ENCODE results near the gene MECR.

MECR gene

DNA sequence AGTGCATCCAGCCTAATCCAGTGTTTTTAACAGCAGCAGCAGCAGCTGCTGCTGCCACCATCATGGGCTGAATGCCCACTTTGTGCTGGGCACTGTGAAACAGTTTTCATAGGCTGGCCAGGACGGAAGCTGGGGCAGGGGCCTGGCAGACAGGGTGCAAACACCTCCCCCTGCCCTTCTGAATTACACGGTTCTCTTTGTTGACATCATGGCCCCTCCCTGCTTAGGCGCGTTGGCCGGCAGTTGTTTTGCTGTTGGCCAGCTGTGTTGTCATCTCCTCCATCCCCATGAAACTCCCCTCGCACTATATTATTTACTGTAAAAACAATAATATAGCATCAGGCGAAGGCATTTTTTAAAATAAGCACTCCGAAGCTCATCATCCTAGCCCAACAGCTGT is 38.6 kb upstream of the MECR start:
- Histone ChIP-seq H3K9ac (ENCODE audit: low read length) (no peak overlapping the region), H3K27ac (ENCODE audit: low read depth, low read length) (no peak overlapping the region), H2BK5ac (ENCODE audit: low read depth, low read length, poor library complexity) (no peak overlapping the region), H3K79me1 (ENCODE audit: low read length) (peaks cover 10% of the 10 kb centered on the region), H3K4me3 (ENCODE audit: low read depth, low read length) (no peak overlapping the region), H3K4me2 (ENCODE audit: low read length) (no peak overlapping the region), H3K79me2 (ENCODE audit: control insufficient read depth, insufficient read depth, low read length, poor library complexity) (peaks cover 2% of the 10 kb centered on the region), H3K4me1 (ENCODE audit: control insufficient read depth in 1 of 2, insufficient read depth in 2 of 2, low read length in 2 of 2) (peaks cover 11 to 17% of the 10 kb centered on the region in 2 experiments), H4K91ac (ENCODE audit: low read depth, low read length) (no peak overlapping the region), H4K12ac (ENCODE audit: low read depth, low read length) (no peak overlapping the region), H2BK120ac (ENCODE audit: insufficient read depth, low read length, poor library complexity) (no peak overlapping the region), H3K4ac (ENCODE audit: low read depth, low read length) (no peak overlapping the region), H3K9me3 (ENCODE audit: insufficient read depth, low read depth, low read length) (no peaks in the 10 kb centered on the region), H2BK12ac (ENCODE audit: low read length) (no peak overlapping the region), H3K23ac (ENCODE audit: low read length) (no peak overlapping the region), H3K18ac (ENCODE audit: low read length) (no peak overlapping the region), H3K36me3 (ENCODE audit: control insufficient read depth in 1 of 2, insufficient read depth in 2 of 2, low read length in 2 of 2) (peaks cover 0 to 3% of the 10 kb centered on the region in 2 experiments), H2AK5ac (ENCODE audit: low read length) (no peak overlapping the region), H4K8ac (ENCODE audit: low read depth, low read length) (no peak overlapping the region), H3K27me3 (ENCODE audit: insufficient read depth, low read length) (no peaks in the 10 kb centered on the region), H2AFZ (ENCODE audit: insufficient read depth, low read length, poor library complexity) (no peak overlapping the region), H3K14ac (ENCODE audit: low read length) (no peak overlapping the region)
- no CpG with 5 or more reads among the region's 8 CpGs for WGBS (ENCODE audit: extremely low coverage, insufficient coverage, insufficient read length)
- no peak for DNase-seq

DNA sequence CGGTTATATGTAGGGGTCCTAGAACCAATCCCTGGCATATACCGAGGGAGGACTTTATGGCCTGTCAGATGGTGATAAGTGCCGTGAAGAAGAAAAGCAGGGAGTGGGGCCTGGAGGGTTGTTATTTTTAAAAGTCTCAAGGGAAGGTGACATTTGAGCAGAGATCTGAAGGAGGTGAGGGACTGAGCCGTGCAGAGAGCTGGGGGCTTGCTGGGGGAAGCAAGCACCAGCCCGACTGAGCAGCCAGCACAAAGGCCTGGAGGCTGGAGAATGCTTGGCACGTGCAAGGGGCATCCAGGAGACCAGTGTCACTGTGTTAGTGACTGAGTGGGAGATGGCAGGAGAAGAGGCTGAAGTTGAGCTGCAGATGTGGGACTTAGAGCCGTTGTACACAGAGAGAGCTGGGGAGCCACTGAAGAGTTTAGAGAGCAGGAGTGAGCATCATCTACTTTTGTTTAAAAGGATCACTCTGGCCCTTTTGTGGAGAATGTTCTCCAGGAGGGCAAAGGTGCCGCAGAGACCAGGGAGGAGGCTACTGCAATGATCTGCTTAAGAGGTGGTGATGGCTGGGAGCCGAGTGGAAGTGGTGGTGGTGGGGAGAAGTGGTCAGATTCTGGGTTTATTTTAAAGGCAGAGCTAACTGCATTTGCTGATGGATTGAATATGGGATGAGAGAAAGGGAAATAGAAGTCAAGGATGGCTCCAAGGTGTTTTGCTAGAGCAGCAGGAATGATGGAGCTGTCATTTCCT is 36.8 kb upstream of the MECR start:
- no peak overlapping the region for H4K12ac ChIP-seq (ENCODE audit: low read depth, low read length)
- H2BK120ac ChIP-seq (ENCODE audit: insufficient read depth, low read length, poor library complexity) = no peak overlapping the region
- no peak for DNase-seq
- H3K79me1 ChIP-seq (ENCODE audit: low read length) = peaks cover 10% of the 10 kb centered on the region
- H3K9me3 ChIP-seq (ENCODE audit: insufficient read depth, low read depth, low read length) = no peaks in the 10 kb centered on the region
- H3K4me2 ChIP-seq (ENCODE audit: low read length) = no peak overlapping the region
- H3K9ac ChIP-seq (ENCODE audit: low read length) = no peak overlapping the region
- no peak overlapping the region for H3K27ac ChIP-seq (ENCODE audit: low read depth, low read length)
- H3K4me1 ChIP-seq (ENCODE audit: control insufficient read depth in 1 of 2, insufficient read depth in 2 of 2, low read length in 2 of 2) = peaks cover 9 to 15% of the 10 kb centered on the region in 2 experiments
- no CpG with 5 or more reads among the region's 9 CpGs for WGBS (ENCODE audit: extremely low coverage, insufficient coverage, insufficient read length)
- no peak overlapping the region for H3K4ac ChIP-seq (ENCODE audit: low read depth, low read length)
- no peak overlapping the region for H4K8ac ChIP-seq (ENCODE audit: low read depth, low read length)
- no peak overlapping the region for H3K4me3 ChIP-seq (ENCODE audit: low read depth, low read length)
- no peak overlapping the region for H2BK12ac ChIP-seq (ENCODE audit: low read length)
- no peaks in the 10 kb centered on the region for H3K27me3 ChIP-seq (ENCODE audit: insufficient read depth, low read length)
- no peak overlapping the region for H2AK5ac ChIP-seq (ENCODE audit: low read length)
- no peak overlapping the region for H4K91ac ChIP-seq (ENCODE audit: low read depth, low read length)
- no peak overlapping the region for H3K23ac ChIP-seq (ENCODE audit: low read length)
- no peak overlapping the region for H3K14ac ChIP-seq (ENCODE audit: low read length)
- H2BK5ac ChIP-seq (ENCODE audit: low read depth, low read length, poor library complexity) = no peak overlapping the region
- H2AFZ ChIP-seq (ENCODE audit: insufficient read depth, low read length, poor library complexity) = no peak overlapping the region
- H3K79me2 ChIP-seq (ENCODE audit: control insufficient read depth, insufficient read depth, low read length, poor library complexity) = peaks cover 2% of the 10 kb centered on the region
- H3K18ac ChIP-seq (ENCODE audit: low read length) = no peak overlapping the region
- peaks cover 0 to 3% of the 10 kb centered on the region in 2 experiments for H3K36me3 ChIP-seq (ENCODE audit: control insufficient read depth in 1 of 2, insufficient read depth in 2 of 2, low read length in 2 of 2)

DNA sequence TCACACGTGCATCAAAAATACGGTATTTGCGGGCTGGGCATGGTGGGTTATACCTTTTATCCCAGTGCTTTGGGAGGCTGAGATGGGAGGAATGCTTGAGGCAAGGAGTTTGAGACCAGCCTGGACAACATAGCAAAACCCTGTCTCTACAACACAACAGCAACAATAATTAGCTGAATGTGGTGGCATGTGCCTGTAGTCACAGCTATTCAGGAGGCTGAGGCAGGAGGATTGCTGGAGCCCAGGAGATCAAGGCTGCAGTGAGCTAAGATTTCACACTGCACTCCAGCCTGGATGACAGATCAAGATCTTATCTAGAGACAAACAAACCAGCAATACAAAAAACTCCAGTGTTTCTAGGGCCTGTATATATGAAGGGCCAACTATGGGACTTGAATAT is 36.2 kb upstream of the MECR start:
- DNase-seq = peak in 1 of 2 donors; percentile 7
- Histone ChIP-seq H2AFZ (ENCODE audit: insufficient read depth, low read length, poor library complexity) (no peak overlapping the region), H2BK12ac (ENCODE audit: low read length) (no peak overlapping the region), H3K27ac (ENCODE audit: low read depth, low read length) (no peak overlapping the region), H3K4ac (ENCODE audit: low read depth, low read length) (no peak overlapping the region), H3K4me2 (ENCODE audit: low read length) (no peak overlapping the region), H3K14ac (ENCODE audit: low read length) (no peak overlapping the region), H4K8ac (ENCODE audit: low read depth, low read length) (peak overlapping the region; percentile 37), H4K12ac (ENCODE audit: low read depth, low read length) (no peak overlapping the region), H3K18ac (ENCODE audit: low read length) (no peak overlapping the region), H2AK5ac (ENCODE audit: low read length) (no peak overlapping the region), H3K23ac (ENCODE audit: low read length) (no peak overlapping the region), H3K4me1 (ENCODE audit: control insufficient read depth in 1 of 2, insufficient read depth in 2 of 2, low read length in 2 of 2) (peaks cover 4 to 10% of the 10 kb centered on the region in 2 experiments), H3K27me3 (ENCODE audit: insufficient read depth, low read length) (no peaks in the 10 kb centered on the region), H2BK120ac (ENCODE audit: insufficient read depth, low read length, poor library complexity) (no peak overlapping the region), H3K9ac (ENCODE audit: low read length) (no peak overlapping the region), H3K4me3 (ENCODE audit: low read depth, low read length) (no peak overlapping the region), H3K79me1 (ENCODE audit: low read length) (peaks cover 6% of the 10 kb centered on the region), H4K91ac (ENCODE audit: low read depth, low read length) (no peak overlapping the region), H3K36me3 (ENCODE audit: control insufficient read depth in 1 of 2, insufficient read depth in 2 of 2, low read length in 2 of 2) (peaks cover 0 to 3% of the 10 kb centered on the region in 2 experiments), H3K9me3 (ENCODE audit: insufficient read depth, low read depth, low read length) (no peaks in the 10 kb centered on the region), H2BK5ac (ENCODE audit: low read depth, low read length, poor library complexity) (no peak overlapping the region), H3K79me2 (ENCODE audit: control insufficient read depth, insufficient read depth, low read length, poor library complexity) (no peaks in the 10 kb centered on the region)
- no CpG with 5 or more reads among the region's 3 CpGs for WGBS (ENCODE audit: extremely low coverage, insufficient coverage, insufficient read length)

DNA sequence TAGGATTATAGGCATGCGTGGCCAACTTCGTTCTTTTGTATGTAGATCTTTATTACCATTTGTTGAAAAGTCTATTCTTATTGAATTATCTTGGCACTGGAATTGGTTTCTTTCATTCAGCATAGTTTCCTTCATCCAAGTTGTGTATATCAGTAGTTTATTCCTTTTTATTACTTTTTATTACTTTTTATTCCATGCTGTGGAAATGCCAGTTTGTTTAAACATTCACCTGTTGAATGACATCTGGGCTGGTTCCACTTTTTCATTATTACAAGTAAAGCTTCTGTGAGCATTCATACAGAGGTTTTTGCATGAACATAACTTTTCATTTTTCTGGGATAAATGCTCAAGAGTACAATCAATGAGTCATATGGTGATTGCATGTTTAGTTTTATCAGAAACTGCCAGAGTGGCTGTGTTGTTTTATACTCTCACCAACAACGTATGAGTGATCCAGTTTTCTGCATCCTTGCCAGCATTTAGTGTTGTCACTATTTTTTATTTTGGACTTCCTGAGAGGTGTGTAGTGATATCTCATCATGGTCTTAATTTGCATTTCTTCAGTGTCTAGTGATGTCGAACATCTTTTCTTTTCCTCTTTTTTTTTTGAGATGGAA is 34.1 kb upstream of the MECR start:
- H4K91ac ChIP-seq (ENCODE audit: low read depth, low read length) = no peak overlapping the region
- no peak overlapping the region for H3K23ac ChIP-seq (ENCODE audit: low read length)
- H3K4me2 ChIP-seq (ENCODE audit: low read length) = no peak overlapping the region
- H3K4me1 ChIP-seq (ENCODE audit: control insufficient read depth in 1 of 2, insufficient read depth in 2 of 2, low read length in 2 of 2) = peaks cover 5 to 7% of the 10 kb centered on the region in 2 experiments
- H2BK12ac ChIP-seq (ENCODE audit: low read length) = no peak overlapping the region
- H4K12ac ChIP-seq (ENCODE audit: low read depth, low read length) = no peak overlapping the region
- no peak overlapping the region for H3K4me3 ChIP-seq (ENCODE audit: low read depth, low read length)
- H3K18ac ChIP-seq (ENCODE audit: low read length) = no peak overlapping the region
- H2AFZ ChIP-seq (ENCODE audit: insufficient read depth, low read length, poor library complexity) = no peak overlapping the region
- H3K27ac ChIP-seq (ENCODE audit: low read depth, low read length) = no peak overlapping the region
- no peak overlapping the region for H3K14ac ChIP-seq (ENCODE audit: low read length)
- no peak overlapping the region for H3K9ac ChIP-seq (ENCODE audit: low read length)
- H3K79me2 ChIP-seq (ENCODE audit: control insufficient read depth, insufficient read depth, low read length, poor library complexity) = no peaks in the 10 kb centered on the region
- H3K79me1 ChIP-seq (ENCODE audit: low read length) = peaks cover 6% of the 10 kb centered on the region
- H3K27me3 ChIP-seq (ENCODE audit: insufficient read depth, low read length) = no peaks in the 10 kb centered on the region
- no peak for DNase-seq
- peaks cover 4% of the 10 kb centered on the region for H3K9me3 ChIP-seq (ENCODE audit: insufficient read depth, low read depth, low read length)
- H2BK5ac ChIP-seq (ENCODE audit: low read depth, low read length, poor library complexity) = no peak overlapping the region
- H3K36me3 ChIP-seq (ENCODE audit: control insufficient read depth in 1 of 2, insufficient read depth in 2 of 2, low read length in 2 of 2) = peaks cover 3 to 4% of the 10 kb centered on the region in 2 experiments
- H2BK120ac ChIP-seq (ENCODE audit: insufficient read depth, low read length, poor library complexity) = no peak overlapping the region
- H2AK5ac ChIP-seq (ENCODE audit: low read length) = no peak overlapping the region
- WGBS (ENCODE audit: extremely low coverage, insufficient coverage, insufficient read length) = no CpG with 5 or more reads among the region's 4 CpGs
- no peak overlapping the region for H4K8ac ChIP-seq (ENCODE audit: low read depth, low read length)
- H3K4ac ChIP-seq (ENCODE audit: low read depth, low read length) = no peak overlapping the region

Data from trophoblast cell (in vitro differentiated cells and primary cell).